HepG2 (cell line): ENCODE data around the gene MCM3. TPM values are rescaled to one million over a fixed set of nuclear protein-coding genes. Genes with fewer than 3 reads are reported as not detected.

Experiments used
- CHD2 ChIP-seq: IDR thresholded peaks from 2 replicates; pipeline ENCODE4 v1.6.1; 2011; ENCODE audit warnings: low read depth, low read length, improper control_type of control experiment
- ERF ChIP-seq: IDR thresholded peaks from 2 replicates; pipeline ENCODE4 v1.6.1; 2018; ENCODE audit warnings: missing biosample characterization, missing genetic modification reagents
- HNF1B ChIP-seq: sonication (generic); formaldehyde crosslinking; IDR thresholded peaks from 2 replicates; pipeline ENCODE4 v1.5.1; 2020; ENCODE audit warnings: mild to moderate bottlenecking, moderate library complexity, missing genetic modification reagents
- JUNB ChIP-seq: sonication (generic); formaldehyde crosslinking; IDR thresholded peaks from 2 replicates; pipeline ENCODE4 v1.8.0; 2022; ENCODE audit warnings: missing genetic modification reagents, mild to moderate bottlenecking, borderline replicate concordance
- KDM6A ChIP-seq: IDR thresholded peaks from 2 replicates; pipeline ENCODE4 v1.6.1; 2016; ENCODE audit warnings: low read depth
- KMT2A ChIP-seq: sonication (generic); formaldehyde crosslinking; IDR thresholded peaks from 2 replicates; pipeline ENCODE4 v1.4.0; 2020; ENCODE audit warnings: missing genetic modification reagents
- MIXL1 ChIP-seq: IDR thresholded peaks from 2 replicates; pipeline ENCODE4 v1.6.1; 2016
- RFX5 ChIP-seq: IDR thresholded peaks from 2 replicates; pipeline ENCODE4 v1.6.1; 2011; ENCODE audit warnings: low read depth, low read length, improper control_type of control experiment
- SIX4 ChIP-seq: sonication (generic); formaldehyde crosslinking; IDR thresholded peaks from 2 replicates; pipeline ENCODE4 v1.4.0; 2020; ENCODE audit warnings: missing genetic modification reagents
- ZBTB7A ChIP-seq: sonication (generic); formaldehyde crosslinking; IDR thresholded peaks from 2 replicates; pipeline ENCODE4 v1.8.0; 2022; ENCODE audit warnings: mild to moderate bottlenecking, missing genetic modification reagents
- ZNF263 ChIP-seq: sonication (generic); formaldehyde crosslinking; IDR thresholded peaks from 2 replicates; pipeline ENCODE4 v1.4.0; 2020; ENCODE audit warnings: missing genetic modification reagents
- ZNF333 ChIP-seq: sonication (generic); formaldehyde crosslinking; IDR thresholded peaks from 2 replicates; pipeline ENCODE4 v1.4.0; 2020; ENCODE audit warnings: mild to moderate bottlenecking, missing genetic modification reagents, borderline replicate concordance
- ZNF337 ChIP-seq: sonication (generic); formaldehyde crosslinking; IDR thresholded peaks from 2 replicates; pipeline ENCODE4 v1.5.1; 2020; ENCODE audit warnings: missing genetic modification reagents, low read depth, mild to moderate bottlenecking, borderline replicate concordance
- ZNF703 ChIP-seq: sonication (generic); formaldehyde crosslinking; IDR thresholded peaks from 2 replicates; pipeline ENCODE4 v1.5.1; 2020; ENCODE audit warnings: missing genetic modification reagents, mild to moderate bottlenecking, moderate library complexity, borderline replicate concordance
- polyA plus RNA-seq, 8 experiments: library from polyadenylated mRNA; depleted of rRNA in 3 of 8; stranded (reverse) in 7 of 8; unstranded in 1 of 8; fragments of >200 nt; fragmentation: Illumina TruSeq in 4 of 8; extraction: Trizol in 4 of 8; gene quantifications; 2 replicates each; pipeline versions ENCODE4 v1.2.1 to v1.2.3, GENCODE V29; 2011 to 2016; ENCODE audit warnings: low read depth in 4 of 8, missing spikeins in 1 of 8, mixed read lengths in 1 of 8; ENCODE audit not compliant: insufficient read depth in 1 of 8
- total RNA-seq, 5 experiments: library from RNA; depleted of rRNA; stranded (reverse); fragments of >200 nt; fragmentation: Illumina TruSeq; extraction: Trizol; gene quantifications; 2 replicates each; pipeline ENCODE4 v1.2.3, GENCODE V29; 2016; ENCODE audit warnings: low read depth in 1 of 5
- TF ChIP-seq, protein P1 (sequence below): IDR thresholded peaks from 2 replicates; pipeline ENCODE4 v1.6.1; 2016; ENCODE audit warnings: low read depth, missing genetic modification reagents, missing compliant biosample characterization
- TF ChIP-seq, protein P2 (sequence below): sonication (generic); formaldehyde crosslinking; IDR thresholded peaks from 2 replicates; pipeline ENCODE4 v1.5.0; 2020; ENCODE audit warnings: missing genetic modification reagents
- TF ChIP-seq, protein P3 (sequence below): sonication (generic); formaldehyde crosslinking; IDR thresholded peaks from 2 replicates; pipeline ENCODE4 v1.4.0; 2020; ENCODE audit warnings: missing genetic modification reagents

The MCM3 gene
- total and polyA plus RNA-seq, 2 of the 13 experiments (the other 11 are each of a cell fraction or from before 2014, with no cell fraction given): 164 to 288 TPM

DNA sequence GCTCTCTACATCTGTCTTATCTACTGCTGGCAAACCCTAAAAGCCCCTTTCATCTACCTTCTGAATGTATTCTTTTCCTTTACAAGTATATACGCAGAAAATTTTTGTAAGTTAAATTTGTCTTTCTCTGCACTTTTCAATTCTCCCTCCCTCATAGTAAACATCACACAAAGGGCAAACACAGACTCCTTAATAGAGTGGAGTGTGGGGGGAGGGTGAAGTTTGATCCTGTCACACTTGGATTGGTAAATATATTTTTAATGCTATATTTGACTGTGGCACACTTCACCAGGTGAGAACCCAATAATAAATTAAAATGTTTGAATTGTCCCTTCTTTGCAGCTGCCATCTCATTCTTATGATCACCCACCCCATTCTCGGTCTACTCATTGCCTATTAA is 44.2 kb upstream of the MCM3 start (continued):
- TF ChIP-seq HNF1B (CRISPR knock-in tag): no peak
- TF ChIP-seq ZNF337 (CRISPR knock-in tag): no peak
- TF ChIP-seq MIXL1 (CRISPR knock-in tag): 0 out of 2 replicates have a peak, but pooled peaks have one; percentile 4
- TF ChIP-seq KMT2A: no peak
- TF ChIP-seq ZNF703 (CRISPR knock-in tag): no peak
- TF ChIP-seq, protein P1, sequence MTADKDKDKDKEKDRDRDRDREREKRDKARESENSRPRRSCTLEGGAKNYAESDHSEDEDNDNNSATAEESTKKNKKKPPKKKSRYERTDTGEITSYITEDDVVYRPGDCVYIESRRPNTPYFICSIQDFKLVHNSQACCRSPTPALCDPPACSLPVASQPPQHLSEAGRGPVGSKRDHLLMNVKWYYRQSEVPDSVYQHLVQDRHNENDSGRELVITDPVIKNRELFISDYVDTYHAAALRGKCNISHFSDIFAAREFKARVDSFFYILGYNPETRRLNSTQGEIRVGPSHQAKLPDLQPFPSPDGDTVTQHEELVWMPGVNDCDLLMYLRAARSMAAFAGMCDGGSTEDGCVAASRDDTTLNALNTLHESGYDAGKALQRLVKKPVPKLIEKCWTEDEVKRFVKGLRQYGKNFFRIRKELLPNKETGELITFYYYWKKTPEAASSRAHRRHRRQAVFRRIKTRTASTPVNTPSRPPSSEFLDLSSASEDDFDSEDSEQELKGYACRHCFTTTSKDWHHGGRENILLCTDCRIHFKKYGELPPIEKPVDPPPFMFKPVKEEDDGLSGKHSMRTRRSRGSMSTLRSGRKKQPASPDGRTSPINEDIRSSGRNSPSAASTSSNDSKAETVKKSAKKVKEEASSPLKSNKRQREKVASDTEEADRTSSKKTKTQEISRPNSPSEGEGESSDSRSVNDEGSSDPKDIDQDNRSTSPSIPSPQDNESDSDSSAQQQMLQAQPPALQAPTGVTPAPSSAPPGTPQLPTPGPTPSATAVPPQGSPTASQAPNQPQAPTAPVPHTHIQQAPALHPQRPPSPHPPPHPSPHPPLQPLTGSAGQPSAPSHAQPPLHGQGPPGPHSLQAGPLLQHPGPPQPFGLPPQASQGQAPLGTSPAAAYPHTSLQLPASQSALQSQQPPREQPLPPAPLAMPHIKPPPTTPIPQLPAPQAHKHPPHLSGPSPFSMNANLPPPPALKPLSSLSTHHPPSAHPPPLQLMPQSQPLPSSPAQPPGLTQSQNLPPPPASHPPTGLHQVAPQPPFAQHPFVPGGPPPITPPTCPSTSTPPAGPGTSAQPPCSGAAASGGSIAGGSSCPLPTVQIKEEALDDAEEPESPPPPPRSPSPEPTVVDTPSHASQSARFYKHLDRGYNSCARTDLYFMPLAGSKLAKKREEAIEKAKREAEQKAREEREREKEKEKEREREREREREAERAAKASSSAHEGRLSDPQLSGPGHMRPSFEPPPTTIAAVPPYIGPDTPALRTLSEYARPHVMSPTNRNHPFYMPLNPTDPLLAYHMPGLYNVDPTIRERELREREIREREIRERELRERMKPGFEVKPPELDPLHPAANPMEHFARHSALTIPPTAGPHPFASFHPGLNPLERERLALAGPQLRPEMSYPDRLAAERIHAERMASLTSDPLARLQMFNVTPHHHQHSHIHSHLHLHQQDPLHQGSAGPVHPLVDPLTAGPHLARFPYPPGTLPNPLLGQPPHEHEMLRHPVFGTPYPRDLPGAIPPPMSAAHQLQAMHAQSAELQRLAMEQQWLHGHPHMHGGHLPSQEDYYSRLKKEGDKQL (CRISPR knock-in tag): no peak
- TF ChIP-seq, protein P2, sequence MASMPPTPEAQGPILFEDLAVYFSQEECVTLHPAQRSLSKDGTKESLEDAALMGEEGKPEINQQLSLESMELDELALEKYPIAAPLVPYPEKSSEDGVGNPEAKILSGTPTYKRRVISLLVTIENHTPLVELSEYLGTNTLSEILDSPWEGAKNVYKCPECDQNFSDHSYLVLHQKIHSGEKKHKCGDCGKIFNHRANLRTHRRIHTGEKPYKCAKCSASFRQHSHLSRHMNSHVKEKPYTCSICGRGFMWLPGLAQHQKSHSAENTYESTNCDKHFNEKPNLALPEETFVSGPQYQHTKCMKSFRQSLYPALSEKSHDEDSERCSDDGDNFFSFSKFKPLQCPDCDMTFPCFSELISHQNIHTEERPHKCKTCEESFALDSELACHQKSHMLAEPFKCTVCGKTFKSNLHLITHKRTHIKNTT (CRISPR knock-in tag): no peak
- TF ChIP-seq KDM6A (CRISPR knock-in tag): peak; percentile 10; the same call in 1 of the 2 replicates
- TF ChIP-seq RFX5: no peak
- TF ChIP-seq ZBTB7A: no peak
- no peak for TF ChIP-seq SIX4 (CRISPR knock-in tag)
- TF ChIP-seq, protein P3, sequence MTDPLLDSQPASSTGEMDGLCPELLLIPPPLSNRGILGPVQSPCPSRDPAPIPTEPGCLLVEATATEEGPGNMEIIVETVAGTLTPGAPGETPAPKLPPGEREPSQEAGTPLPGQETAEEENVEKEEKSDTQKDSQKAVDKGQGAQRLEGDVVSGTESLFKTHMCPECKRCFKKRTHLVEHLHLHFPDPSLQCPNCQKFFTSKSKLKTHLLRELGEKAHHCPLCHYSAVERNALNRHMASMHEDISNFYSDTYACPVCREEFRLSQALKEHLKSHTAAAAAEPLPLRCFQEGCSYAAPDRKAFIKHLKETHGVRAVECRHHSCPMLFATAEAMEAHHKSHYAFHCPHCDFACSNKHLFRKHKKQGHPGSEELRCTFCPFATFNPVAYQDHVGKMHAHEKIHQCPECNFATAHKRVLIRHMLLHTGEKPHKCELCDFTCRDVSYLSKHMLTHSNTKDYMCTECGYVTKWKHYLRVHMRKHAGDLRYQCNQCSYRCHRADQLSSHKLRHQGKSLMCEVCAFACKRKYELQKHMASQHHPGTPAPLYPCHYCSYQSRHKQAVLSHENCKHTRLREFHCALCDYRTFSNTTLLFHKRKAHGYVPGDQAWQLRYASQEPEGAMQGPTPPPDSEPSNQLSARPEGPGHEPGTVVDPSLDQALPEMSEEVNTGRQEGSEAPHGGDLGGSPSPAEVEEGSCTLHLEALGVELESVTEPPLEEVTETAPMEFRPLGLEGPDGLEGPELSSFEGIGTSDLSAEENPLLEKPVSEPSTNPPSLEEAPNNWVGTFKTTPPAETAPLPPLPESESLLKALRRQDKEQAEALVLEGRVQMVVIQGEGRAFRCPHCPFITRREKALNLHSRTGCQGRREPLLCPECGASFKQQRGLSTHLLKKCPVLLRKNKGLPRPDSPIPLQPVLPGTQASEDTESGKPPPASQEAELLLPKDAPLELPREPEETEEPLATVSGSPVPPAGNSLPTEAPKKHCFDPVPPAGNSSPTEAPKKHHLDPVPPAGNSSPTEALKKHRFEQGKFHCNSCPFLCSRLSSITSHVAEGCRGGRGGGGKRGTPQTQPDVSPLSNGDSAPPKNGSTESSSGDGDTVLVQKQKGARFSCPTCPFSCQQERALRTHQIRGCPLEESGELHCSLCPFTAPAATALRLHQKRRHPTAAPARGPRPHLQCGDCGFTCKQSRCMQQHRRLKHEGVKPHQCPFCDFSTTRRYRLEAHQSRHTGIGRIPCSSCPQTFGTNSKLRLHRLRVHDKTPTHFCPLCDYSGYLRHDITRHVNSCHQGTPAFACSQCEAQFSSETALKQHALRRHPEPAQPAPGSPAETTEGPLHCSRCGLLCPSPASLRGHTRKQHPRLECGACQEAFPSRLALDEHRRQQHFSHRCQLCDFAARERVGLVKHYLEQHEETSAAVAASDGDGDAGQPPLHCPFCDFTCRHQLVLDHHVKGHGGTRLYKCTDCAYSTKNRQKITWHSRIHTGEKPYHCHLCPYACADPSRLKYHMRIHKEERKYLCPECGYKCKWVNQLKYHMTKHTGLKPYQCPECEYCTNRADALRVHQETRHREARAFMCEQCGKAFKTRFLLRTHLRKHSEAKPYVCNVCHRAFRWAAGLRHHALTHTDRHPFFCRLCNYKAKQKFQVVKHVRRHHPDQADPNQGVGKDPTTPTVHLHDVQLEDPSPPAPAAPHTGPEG (CRISPR knock-in tag): 0 out of 2 replicates have a peak, but pooled peaks have one; percentile 3
- 0 out of 2 replicates have a peak, but pooled peaks have one; percentile 2 for TF ChIP-seq ERF (CRISPR knock-in tag)
- TF ChIP-seq CHD2: no peak
- no peak for TF ChIP-seq ZNF263 (CRISPR knock-in tag)
- no peak for TF ChIP-seq ZNF333 (CRISPR knock-in tag)
- no peak for TF ChIP-seq JUNB (CRISPR knock-in tag)
